IPS DF 19.7 (cell line): Measurements from ENCODE around the gene TMEM260.
"Not testable (repeated sequence)": the region's sequence is repeated elsewhere in the genome, so short reads cannot be mapped to it uniquely, and the experiment has no call there.

Experiments used
- DNase-seq: peaks from one replicate; pipeline ENCODE4 v3.0.0-alpha.2; 2013; ENCODE audit warnings: low read depth, low spot score

Gene TMEM260

DNA sequence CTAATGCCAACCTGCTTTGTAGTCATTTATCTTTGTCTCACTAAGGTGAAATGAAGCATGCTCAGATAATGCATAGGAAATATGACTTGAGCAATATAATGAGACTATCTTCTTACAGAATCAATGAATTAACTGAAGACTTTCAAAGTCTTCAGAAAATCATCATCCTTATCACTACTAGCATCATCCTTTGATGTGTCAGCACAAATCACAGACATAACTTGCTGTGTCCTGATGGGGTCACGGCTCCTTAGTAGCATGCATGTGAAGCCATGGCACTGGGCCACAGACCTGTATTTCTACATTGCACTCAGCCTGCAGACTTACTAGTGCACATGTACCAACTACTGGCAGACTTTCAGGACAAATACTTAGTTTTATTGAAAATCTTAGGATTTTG, 18.9 kb downstream of the TMEM260 start:
- no peak for DNase-seq

DNA sequence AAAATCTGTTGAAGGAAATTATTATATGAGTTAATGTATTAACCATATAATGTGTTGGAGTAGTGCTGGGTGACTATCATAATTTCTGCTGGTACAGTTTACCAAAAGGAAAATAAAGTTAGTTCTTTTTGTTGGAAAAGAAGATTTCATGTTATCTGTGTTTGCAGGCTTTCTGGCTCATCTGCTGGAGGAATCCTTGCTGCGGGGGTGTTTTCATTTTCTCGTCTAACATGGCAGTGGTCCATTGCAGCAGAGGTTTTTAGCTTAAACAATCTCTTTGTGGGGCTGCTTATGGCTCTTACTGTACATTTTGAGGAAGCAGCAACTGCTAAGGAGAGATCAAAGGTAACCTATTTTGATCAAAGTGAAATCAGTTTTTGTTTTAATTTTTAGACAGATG, 24.1 kb downstream of the TMEM260 start:
- no peak for DNase-seq

DNA sequence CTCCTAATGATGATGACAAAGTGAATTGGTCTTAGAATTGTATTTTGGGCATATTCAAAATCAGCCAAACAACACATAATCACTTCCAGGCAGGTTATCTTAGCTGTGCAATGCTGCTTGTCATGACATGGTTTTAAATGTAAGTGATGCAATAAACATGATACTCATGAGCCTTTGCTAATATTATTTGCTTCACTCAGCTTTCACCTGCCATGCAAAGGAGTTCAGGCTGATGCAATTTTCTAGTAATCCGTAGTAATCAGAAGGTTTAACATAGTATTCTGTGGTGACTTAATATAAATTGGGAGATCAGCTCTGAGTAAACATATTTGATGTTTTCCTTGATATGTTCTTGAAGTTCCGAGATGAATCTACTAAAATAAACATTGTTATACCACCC, 29.1 kb downstream of the TMEM260 start:
- DNase-seq: no peak

DNA sequence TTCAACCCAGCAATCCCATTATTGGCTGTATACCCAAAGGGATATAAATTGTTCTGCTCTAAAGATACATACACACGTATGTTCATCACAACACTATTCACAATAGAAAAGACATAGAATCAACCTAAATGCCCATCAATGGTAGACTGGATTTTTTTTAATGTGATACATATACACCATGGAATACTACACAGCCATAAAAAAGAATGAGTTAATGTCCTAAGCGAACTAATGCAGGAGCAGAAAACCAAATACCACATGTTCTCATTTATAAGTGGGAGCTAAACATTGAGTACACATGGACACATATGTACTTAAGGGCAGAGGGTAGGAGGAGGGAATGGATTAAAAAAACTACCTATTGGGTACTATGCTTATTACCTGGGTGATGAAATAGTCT, 32.1 kb downstream of the TMEM260 start:
- DNase-seq: not testable (repeated sequence)

DNA sequence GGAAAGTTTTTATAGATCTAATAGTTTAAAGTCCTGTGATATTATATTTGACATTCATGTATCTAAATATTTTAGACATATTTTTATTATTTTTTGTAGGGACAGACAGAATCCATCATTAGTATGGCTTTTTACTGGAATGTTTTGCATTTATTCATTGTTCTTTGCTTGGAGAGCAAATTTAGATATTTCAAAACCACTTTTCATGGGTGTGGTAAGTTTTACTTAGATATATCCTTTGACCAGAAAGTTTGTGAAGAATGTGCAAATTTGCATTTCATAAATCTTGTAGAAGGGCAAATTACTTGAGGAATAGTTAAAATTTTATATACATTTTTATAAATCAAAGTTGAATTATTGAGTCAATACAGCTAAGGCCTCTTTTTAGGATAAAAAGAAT, 37.5 kb downstream of the TMEM260 start:
- DNase-seq: no peak

DNA sequence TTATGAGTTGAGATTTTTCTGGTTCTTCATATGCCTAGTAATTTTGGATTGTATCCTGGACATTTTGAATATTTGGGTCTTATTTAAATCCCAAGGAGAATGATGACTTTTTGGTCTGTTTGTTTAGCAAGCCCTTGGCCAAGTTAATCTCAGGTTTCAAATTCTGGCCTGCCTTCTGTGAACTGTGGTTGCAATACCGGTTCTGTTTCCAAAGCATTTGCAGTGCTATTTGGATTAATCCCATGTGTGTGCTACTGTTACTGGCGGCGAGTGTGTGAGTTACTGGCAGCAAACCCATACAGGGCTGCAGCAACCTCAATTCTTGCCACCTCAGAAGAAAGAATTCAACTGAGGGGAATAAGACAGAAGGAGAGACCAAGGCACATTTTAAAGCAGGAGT, 51.1 kb downstream of the TMEM260 start:
- no peak for DNase-seq

DNA sequence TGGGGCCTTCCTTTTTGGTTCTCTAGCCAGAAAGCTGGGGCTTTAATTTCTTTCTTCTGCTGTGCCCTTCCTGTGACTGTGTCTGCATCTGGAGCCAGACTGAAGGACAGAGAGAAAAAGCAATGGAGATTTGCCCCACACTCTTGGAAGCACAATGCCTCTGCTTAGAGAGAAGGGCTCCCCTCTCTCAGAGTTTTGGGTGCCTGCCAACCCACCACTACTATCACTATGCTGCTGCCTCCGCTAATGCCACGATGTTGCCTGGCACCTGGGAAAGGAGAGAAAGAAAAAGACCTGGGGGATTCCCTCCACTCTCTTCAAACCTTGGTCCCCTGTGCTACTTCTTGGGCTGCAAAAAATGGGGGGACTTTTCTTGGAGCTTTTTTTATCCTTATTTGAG, 52.6 kb downstream of the TMEM260 start:
- no peak for DNase-seq

DNA sequence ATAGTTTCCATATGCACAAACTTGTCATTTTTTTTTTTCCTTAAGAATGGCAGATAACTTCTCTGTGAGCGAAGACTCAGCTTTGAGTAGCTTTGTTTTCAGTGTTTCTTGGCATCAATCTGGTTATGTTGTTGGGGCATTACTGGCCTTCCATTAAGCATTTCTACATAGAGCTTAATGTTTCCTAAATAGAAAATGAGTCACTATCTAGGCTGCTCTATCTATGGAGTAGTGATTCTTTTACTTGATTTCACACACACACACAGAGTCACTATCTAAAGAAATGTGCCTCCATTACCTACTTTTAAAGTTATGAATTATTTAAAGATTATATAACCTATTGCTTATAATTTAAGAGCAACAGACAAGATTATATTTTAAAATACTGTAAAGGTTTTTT, 53.9 kb downstream of the TMEM260 start:
- no peak for DNase-seq

DNA sequence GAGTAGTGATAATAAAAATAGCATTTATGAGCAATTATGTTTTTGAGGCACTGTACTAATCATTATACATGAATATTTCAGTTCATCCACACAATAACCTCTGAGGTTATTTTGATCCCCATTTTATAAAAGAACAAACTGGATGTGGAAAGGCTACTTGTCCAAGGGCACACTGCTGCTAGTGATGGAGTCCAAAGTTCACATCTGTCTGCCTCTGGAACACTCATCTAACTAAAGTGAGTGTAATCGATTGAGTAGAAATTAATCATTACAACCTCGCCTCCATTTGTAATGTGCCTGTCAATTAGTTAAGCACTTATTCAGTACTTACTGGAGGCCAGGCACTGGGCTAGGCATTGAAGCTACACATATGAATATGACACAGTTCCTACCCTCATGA, 55.4 kb downstream of the TMEM260 start:
- no peak for DNase-seq

DNA sequence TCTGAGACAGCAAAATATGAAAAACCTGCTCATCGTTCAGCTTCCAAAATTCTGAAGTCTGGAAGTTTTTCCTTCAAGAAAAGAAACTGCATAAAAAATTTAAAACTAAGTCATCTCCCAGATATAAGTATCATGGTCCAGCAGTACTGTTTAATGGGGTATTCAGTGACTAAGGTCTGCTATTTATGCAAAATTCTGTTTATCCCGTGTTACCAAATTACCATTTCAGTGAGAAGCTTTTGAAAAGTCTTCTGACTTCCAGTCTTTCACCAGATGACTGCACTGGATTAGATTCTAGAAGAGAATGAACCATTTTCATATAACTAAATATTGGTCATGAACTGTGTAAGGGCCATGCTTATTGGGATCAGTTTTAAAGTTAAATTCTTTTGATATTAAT, 67.9 kb downstream of the TMEM260 start:
- DNase-seq: no peak

DNA sequence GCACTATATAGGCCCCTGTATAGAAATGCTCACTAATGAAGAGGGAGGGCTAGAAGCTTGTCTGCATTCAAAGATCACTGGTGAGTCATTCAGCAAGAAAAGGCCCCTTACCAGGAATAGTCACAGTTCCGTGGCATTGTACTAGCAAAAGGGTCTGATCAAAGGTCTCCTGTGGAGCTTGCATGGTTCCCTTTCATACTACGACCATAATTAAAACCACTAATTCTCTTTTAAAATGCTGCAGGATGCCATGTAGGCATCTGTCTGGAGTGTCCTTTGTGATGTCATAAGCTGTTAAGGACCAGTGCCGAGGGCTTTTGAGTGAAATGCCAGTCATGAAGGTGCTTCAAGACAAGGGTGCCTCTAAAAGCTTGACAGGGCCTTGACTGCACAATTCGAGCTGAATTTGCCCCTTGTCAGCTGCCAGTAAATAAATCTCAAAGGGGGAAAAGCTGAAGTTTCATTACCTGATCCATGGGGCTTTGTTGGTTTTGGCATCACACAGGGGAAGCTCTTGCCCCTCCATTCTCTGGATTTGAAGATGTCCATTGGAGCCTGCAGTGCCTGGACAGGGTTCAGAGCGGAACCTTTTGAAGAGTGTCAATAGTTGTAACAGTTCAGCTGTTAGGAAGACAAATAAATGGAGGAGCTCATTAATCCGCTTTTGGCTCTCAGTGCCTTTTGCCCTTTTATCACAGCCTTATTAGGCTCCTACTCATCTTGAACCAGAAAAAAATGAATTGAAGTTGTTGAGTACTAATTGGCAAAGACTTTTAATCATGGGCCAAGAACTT, 69.1 kb downstream of the TMEM260 start:
- no peak for DNase-seq

DNA sequence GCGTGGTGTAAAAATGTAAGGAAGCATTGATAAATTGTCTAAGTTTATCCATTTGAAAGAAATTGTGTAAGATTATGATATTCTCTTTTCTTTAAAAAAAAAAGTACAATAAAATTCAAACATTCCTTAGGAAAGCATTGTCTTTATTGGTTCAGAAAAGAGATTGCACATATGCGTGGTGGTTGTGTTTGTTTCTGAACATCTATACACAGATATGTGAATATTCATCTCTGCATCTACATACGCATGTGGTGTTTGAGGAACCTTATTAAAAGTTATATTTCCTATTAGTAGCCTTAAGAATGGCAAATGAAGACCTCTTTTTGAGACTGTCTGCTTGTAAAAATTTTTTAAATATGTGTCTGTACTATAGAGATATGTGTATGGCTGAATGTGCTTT, 69.8 kb downstream of the TMEM260 start:
- DNase-seq: no peak

DNA sequence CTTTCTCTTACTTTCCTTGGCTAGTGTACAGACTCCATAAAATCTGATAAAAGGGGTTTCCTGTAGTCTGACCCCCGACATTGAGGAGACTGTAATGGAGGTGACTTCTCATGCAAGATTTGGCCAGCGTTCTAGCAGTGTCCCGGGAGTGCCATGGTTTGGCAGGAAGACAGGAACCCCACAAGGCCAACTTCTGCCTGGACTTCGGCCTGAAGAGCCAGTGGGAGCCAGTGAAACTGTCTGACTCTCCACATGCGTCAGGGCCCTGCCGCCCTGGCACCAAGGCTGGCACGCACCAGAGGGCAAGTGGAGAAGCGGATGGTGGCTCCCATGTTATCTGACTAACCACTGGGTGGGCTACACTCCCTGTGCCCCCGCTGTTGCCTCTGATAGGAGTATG, 70.5 kb downstream of the TMEM260 start:
- DNase-seq: no peak

DNA sequence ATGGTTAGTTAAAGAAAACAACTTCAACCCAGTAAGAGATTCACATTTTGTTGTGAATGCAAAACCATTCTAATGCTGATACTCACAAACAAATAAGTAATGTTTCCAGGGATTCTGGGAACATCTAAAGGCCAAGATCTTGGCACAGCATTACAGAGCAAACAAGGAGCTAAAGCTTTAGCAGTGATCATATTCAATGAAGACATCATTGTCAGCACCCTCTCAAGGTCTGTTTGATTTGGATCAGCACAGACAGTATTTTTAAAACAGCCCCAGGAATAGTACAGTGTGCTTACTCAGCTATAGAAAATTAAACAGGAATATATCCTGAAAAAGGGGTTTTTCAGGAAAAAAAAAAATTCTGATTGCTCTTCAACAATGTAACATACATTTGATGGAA, 71.4 kb downstream of the TMEM260 start:
- DNase-seq: no peak

DNA sequence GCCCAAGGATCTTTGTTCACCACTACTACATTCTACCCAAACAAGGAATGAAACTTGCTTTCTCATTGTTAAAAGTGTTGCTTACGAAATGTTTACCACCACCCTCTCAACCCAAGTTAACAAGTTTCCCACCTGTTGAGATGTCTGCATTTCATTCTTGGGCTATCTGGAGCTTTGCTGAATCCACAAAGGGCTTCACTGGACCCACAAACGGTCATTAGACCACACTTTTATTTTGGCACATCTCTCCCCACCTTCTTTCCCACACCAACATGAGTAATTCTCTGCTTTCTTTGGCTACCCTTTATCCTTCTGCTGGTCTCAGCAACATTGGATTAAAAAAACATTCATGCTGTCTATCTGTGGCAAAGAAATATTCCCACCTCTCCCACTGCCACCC, 78.0 kb downstream of the TMEM260 start:
- no peak for DNase-seq

DNA sequence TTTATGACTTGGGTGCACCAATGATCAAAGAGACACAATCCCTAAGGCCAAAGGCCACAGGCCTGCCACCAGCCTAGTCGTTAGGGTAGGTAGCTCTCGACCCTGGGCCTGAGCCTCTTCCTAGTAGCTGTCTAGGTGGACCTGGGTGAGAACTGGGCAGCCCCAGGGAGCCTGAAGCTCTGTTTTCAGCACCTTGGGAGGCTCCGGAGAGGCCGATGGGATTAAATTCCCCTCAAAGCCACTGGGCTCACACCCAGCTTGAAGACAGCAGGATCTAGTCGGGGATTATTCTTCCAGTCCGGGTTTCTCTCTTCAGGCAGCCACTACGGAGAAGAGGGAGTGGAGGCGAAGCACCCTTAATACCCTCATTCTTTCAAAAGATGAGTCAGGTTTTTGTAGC, 79.8 kb downstream of the TMEM260 start:
- no peak for DNase-seq

DNA sequence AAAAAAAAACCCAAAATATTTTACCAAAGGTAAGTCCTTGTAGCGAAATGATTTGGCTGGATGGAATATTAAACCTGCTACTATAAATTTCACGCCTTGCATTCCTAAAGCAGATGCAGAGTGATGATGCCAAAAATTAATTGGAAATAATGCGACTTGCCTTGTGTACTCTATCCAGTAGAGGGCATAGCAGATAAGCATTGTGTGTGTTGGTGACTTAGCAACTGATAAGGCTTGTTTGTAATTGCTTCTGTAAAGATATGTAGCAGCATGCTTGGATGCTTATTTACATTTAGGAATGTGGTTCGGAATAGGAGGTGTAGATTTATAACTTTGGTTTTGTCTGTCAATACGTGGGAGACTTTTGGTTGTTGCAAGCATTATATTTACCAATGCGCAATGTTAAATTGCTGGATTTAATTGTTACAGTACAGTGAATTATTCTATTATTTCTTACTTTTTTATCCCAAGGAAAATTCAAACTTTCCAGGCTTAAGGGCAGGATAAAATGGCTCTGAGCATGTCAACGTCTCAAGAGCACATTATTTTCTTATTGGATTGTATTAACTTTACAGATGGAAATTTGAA, 80.5 kb downstream of the TMEM260 start:
- no peak for DNase-seq

DNA sequence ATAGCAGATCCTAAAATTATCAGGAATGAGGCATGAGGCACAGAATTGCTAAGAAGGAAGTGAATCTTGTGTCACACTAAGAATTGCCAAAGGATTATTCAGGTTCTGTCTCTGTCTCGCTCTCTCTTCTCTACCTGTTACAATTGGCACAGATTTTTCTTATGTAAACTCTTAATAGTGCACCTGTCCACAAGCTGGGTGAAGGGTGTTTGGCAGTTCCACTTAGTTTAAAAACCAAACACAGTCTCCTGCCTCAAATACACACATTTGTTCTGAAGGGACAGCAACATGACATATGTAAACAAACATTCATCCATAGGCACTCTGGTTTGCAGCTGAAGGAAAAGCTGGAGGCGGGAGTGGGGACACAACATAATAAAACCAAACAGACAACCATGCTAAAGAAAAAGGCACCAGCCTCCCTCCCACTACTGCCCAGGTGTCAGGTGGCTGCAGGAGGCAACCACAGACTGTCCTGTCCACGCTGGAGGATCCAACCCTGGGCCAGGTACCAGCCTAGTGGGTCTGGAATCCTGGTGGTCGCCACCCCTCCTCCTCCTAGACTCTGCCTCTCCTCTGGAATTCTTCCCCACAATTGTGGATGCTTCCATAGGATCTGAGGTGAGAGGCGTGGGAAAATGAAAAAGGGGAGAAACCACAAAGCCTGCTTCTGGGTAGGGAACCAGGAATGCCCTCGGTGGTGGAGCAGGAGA, 81.2 kb downstream of the TMEM260 start:
- no peak for DNase-seq

DNA sequence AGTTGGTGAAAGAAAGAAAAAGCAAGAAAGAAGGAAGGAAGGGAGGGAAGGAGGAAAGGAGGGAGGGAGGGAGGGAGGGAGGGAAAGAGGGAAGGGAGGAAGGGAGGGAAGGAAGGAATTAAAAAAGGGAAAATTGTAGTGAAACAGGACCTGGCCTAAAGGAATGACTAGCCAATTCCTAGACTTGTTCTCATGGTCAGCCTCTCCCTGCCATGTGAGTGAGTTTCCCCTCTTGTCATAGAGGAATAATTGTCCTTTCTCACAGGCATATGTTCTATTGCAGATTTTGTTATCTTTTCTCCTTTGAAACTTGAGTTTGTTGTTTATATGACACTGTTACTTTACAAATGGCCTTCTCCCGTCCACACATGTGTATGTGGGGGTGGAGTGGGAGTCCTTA, 81.9 kb downstream of the TMEM260 start:
- no peak for DNase-seq

DNA sequence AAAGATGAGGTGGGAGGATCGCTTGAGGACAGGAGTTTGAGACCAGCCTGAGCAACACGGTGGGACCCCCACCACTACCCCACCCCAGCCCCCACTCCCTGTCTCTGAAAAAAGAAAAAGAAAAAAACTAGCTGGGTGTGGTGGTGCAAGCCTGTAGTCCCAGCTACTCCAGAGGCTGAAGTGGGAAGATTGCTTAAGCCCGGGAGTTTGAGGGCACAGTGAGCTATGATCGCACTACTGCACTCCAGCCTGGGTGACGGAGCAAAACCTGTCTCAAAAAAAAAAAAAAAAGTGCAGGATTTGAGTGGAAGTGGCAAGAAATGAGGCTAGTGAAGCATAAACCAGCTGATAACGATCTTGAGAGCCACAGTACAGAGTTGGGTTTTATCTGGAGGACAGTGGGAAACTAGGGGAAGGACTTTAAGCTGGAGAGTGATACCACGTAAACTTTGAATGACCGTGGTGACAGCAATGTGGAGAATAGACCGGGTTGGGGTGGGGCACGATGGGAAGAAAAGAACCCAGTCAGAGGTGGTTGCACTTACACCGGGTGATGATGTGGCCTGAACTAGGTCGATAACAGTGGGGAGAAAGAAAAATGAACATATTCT, 85.3 kb downstream of the TMEM260 start:
- DNase-seq: no peak

DNA sequence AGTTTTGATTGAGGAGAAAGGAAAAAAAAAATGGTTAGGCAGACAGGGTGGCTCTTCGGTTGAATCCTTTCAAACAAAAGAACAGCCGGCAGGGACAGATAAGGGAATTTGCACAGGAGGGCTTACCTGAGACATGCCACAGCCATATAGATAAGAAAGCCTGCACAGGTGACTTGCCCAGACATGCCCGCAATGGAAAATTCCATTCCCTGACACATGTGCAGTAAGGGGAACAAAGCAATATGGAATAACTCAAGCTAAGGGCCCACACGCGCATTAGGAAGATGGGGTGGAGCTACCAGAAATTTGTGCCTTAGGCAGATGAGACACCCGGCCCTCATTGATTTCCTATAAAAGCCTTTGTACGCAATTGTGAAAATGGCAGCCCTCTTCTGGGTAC, 86.7 kb downstream of the TMEM260 start:
- no peak for DNase-seq

DNA sequence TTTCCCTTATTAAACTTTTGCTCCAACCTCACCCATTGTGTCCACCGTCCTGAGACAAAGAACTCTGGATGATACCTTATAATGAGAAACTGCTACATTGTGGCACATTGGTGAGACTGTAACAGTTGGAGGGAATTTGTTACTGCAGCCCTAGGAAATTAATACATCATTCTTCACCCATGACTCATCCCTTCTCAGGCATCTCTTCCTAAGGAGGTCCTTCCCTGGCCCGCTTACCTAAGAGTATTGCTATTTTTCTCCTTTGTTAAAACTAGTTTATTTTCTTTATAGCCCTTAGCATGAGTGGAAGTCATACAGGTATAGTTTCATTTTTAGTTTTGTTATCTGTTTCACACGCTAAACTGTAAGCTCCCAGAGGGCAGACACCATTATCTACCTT, 87.1 kb downstream of the TMEM260 start:
- no peak for DNase-seq

DNA sequence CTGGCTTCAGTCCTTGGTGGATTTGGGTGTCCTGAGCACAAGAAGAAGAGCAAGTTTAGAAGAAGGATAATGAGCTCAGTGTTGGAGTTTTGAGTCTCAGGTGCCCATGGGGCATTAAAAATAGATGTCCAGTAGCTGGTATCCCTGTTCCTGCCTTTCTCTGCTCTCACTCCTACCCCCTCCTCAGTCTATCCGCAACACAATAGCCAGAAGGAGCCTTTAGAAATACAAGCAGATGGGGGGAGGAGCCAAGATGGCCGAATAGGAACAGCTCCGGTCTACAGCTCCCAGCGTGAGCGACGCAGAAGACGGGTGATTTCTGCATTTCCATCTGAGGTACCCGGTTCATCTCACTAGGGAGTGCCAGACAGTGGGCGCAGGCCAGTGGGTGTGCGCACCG, 87.7 kb downstream of the TMEM260 start:
- not testable (repeated sequence) for DNase-seq
